Esophagus mucosa (tissue), 1 donor: ENCODE measurements around the gene CRMP1. TPM values are rescaled to one million over a fixed set of nuclear protein-coding genes. Genes with fewer than 3 reads are reported as not detected.

Experiments used
- ATAC-seq: fragments of 200-7000 bp; cut with Tn5 transposase; one replicate; pipeline ENCODE4 v1.9.1; 2020
- total RNA-seq: library from RNA; stranded (reverse); gene quantifications from one replicate; pipeline ENCODE4 v1.2.4, GENCODE V29; 2023
- donor health status: DM: yes; HTN: yes; CAD: no.

Gene CRMP1
- 1.8 TPM for total RNA-seq

GRCh38 chr4:5893004-5893580 lies at the start of gene CRMP1:
TSS of gene CRMP1 (minus strand) at chr4:5893086. CDS start at chr4:5892969, 117 bp downstream.
- peak; percentile 87 for ATAC-seq

GRCh38 chr4:5941601-5942000 lies 48.7 kb upstream of the CRMP1 start:
- no peak for ATAC-seq

- ATAC-seq = peak; percentile 51
These were observed 47.8 kb upstream of the CRMP1 start for GRCh38 chr4:5940470-5941203.

- no peak for ATAC-seq
These were observed 41.3 kb upstream of the CRMP1 start for GRCh38 chr4:5933996-5934831.

- no peak for ATAC-seq
These were observed 40.2 kb upstream of the CRMP1 start for GRCh38 chr4:5933116-5933515.

- no peak for ATAC-seq
These were observed 39.2 kb upstream of the CRMP1 start for GRCh38 chr4:5932035-5932568.

- ATAC-seq = no peak
These were observed 38.6 kb upstream of the CRMP1 start for GRCh38 chr4:5931526-5931925.

GRCh38 chr4:5930876-5931275 lies 38.0 kb upstream of the CRMP1 start:
- ATAC-seq = no peak

- no peak for ATAC-seq
These were observed 37.6 kb upstream of the CRMP1 start for GRCh38 chr4:5930456-5930855.

GRCh38 chr4:5928844-5929420 lies 36.0 kb upstream of the CRMP1 start:
- ATAC-seq = no peak

- no peak for ATAC-seq
These were observed 35.4 kb upstream of the CRMP1 start for GRCh38 chr4:5928274-5928673.

- no peak for ATAC-seq
These were observed 34.9 kb upstream of the CRMP1 start for GRCh38 chr4:5927747-5928146.

- ATAC-seq = no peak
These were observed 34.2 kb upstream of the CRMP1 start for GRCh38 chr4:5927116-5927515.

- no peak for ATAC-seq
These were observed 33.7 kb upstream of the CRMP1 start for GRCh38 chr4:5926598-5926997.

- no peak for ATAC-seq
These were observed 32.7 kb upstream of the CRMP1 start for GRCh38 chr4:5925419-5926200.

- no peak for ATAC-seq
These were observed 31.7 kb upstream of the CRMP1 start for GRCh38 chr4:5924461-5925125.

- ATAC-seq = no peak
These were observed 30.5 kb upstream of the CRMP1 start for GRCh38 chr4:5923376-5923775.

GRCh38 chr4:5922556-5922955 lies 29.7 kb upstream of the CRMP1 start:
- no peak for ATAC-seq

GRCh38 chr4:5921981-5922380 lies 29.1 kb upstream of the CRMP1 start:
- no peak for ATAC-seq

- peak; percentile 30 for ATAC-seq
These were observed 28.5 kb upstream of the CRMP1 start for GRCh38 chr4:5921101-5921980.
